Activated CD8-positive, alpha-beta T cell treated with anti-CD3 and anti-CD28 coated beads for 36 hours (primary cell): ENCODE measurements around the gene MYO1A. TPM values are rescaled to one million over a fixed set of nuclear protein-coding genes. Genes with fewer than 3 reads are reported as not detected.

ENCODE experiments used
- ATAC-seq: fragments of 200-7000 bp; cut with Tn5 transposase; one replicate; pipeline ENCODE4 v1.10.0; 2021; ENCODE audit warnings: mild to moderate bottlenecking, moderate library complexity
- CTCF ChIA-PET: fragments of 350-600 bp; sonication (Branson Sonifier 250); formaldehyde crosslinking; loops from one replicate; lab custom pipeline; 2021; ENCODE audit warnings: antibody characterized with exemption; lab: Charles Lee
- POLR2A ChIA-PET: fragments of 350-600 bp; sonication (Branson Sonifier 250); formaldehyde crosslinking; loops from one replicate; lab custom pipeline; 2021; ENCODE audit warnings: antibody characterized with exemption; lab: Charles Lee
- DNase-seq: peaks from one replicate; pipeline ENCODE4 v3.0.0-alpha.2; 2020
- H3K27ac Mint-ChIP-seq: one replicate; pipeline ENCODE4 v1.8.0; 2021; ENCODE audit warnings: mild to moderate bottlenecking, mixed read lengths
- H3K27me3 Mint-ChIP-seq: one replicate; pipeline ENCODE4 v1.8.0; 2021; ENCODE audit warnings: mixed read lengths
- H3K36me3 Mint-ChIP-seq: one replicate; pipeline ENCODE4 v1.8.0; 2021; ENCODE audit warnings: low read depth, mixed read lengths
- H3K4me1 Mint-ChIP-seq: one replicate; pipeline ENCODE4 v1.8.0; 2021; ENCODE audit warnings: low read depth, mixed read lengths
- H3K4me3 Mint-ChIP-seq: one replicate; pipeline ENCODE4 v1.8.0; 2021; ENCODE audit warnings: mild to moderate bottlenecking, moderate library complexity, mixed read lengths
- H3K9me3 Mint-ChIP-seq: one replicate; pipeline ENCODE4 v1.8.0; 2021; ENCODE audit warnings: mixed read lengths
- CTCF ChIP-seq: fragments of 200-600 bp; IDR thresholded peaks from one replicate; pipeline ENCODE4 v1.8.0; 2022; ENCODE audit warnings: antibody characterized with exemption, mild to moderate bottlenecking
- intact Hi-C: fragments of 100-400 bp; cut with micrococcal nuclease; formaldehyde crosslinking; loops from one replicate; pipeline ENCODE4 v1.10.0; 2022
- total RNA-seq, 2 experiments: library from RNA; stranded (reverse); gene quantifications; one replicate each; pipeline ENCODE4 v1.2.3, GENCODE V29; 2021

The MYO1A gene
- total RNA-seq, 2 experiments from 2014 or later, result 2.1 to 2.6 TPM

- peaks cover 41% of the 10 kb centered on the region for H3K4me1 Mint-ChIP-seq
- TF ChIP-seq CTCF, result no peak
- H3K27me3 Mint-ChIP-seq, result no peaks in the 10 kb centered on the region
- no peak overlapping the region for H3K27ac Mint-ChIP-seq
- no peaks in the 10 kb centered on the region for H3K9me3 Mint-ChIP-seq
- ChIA-PET CTCF (interaction anchor here (1.0 to 5.7 kb wide), 9 partner anchors 10 to 132 kb away, joined by 3 to 66 read pairs (median 5); no protein-coding TSS in a partner anchor), POLR2A (interaction anchor here (0.9 to 1.8 kb wide), 6 partner anchors 14 to 47 kb away, joined by 3 to 5 read pairs (median 4); no protein-coding TSS in a partner anchor)
- DNase-seq (no peak), ATAC-seq (no peak)
- H3K36me3 Mint-ChIP-seq, result peaks cover 25% of the 10 kb centered on the region
- H3K4me3 Mint-ChIP-seq, result no peak overlapping the region
- intact Hi-C loops, result no loop called here
Observed at GRCh38 chr12:57051011-57051410, 1.1 kb upstream of the MYO1A start.

DNA sequence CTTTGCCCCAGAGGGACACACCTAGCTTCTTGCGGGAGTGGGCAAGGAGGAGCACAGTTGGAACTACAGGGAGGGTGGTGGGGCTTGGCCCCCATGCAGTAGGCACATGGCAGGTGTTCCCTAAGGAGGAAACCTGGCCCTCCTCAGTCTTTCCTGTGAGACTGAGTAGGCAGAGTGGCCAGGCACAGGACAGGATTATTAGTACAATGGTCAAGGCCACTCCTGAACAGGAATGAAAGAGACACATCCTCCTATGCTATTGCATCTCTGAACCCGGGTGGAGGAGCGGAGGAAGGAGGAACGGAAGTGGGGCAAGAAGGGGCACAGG lies 846 bp downstream of the MYO1A start:
- POLR2A ChIA-PET, result interaction anchor here (1.4 to 3.5 kb wide), 9 partner anchors 11 to 63 kb away, joined by 3 to 21 read pairs (median 5); partner anchors contain the start of gene STAT6
- intact Hi-C loops, result no loop called here

DNA sequence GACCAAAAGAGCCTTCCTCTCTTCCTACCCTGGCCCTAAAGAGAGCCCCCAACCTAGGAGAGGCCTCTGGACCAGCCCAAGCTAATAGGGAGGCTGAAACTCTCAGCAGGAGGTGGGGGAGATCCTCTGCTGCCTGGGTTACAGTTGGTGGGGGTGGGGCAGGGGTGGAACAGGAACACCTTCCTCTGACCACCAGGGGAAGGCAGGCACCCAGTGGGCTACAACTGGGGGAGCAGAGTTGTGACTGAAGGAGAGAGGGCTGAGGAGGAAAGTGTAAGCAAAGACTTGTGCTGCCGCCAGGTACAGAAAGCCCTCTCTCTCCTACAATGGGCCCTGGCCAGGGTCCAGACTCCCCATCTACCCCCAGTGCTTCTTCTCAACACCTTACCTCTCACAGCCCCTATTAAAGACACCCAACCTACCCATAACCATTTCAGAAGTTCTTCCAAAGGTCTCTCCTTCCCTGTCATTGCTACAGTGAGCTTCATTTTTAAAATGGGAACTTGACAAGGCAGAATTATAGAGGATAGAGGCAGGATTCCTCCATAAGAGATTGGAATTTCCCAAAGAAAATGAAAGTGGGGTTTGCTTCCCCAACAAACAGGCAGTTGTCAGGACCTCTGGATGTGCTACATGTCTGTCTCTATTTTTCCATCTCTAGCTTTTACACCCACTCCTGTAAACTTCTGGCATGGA lies 1.4 kb downstream of the MYO1A start:
- peaks cover 40% of the 10 kb centered on the region for H3K4me1 Mint-ChIP-seq
- POLR2A ChIA-PET, result interaction anchor here (0.6 to 3.5 kb wide), 13 partner anchors 8 to 64 kb away, joined by 3 to 21 read pairs (median 4); partner anchors contain the start of gene STAT6
- DNase-seq (no peak), ATAC-seq (no peak)
- no peaks in the 10 kb centered on the region for H3K27me3 Mint-ChIP-seq
- no peak for TF ChIP-seq CTCF
- H3K4me3 Mint-ChIP-seq, result no peak overlapping the region
- peaks cover 9% of the 10 kb centered on the region for H3K36me3 Mint-ChIP-seq
- H3K27ac Mint-ChIP-seq, result peak overlapping the region; percentile 72
- H3K9me3 Mint-ChIP-seq, result no peaks in the 10 kb centered on the region
- CTCF ChIA-PET, result interaction anchor here (1.3 to 5.7 kb wide), 11 partner anchors 13 to 128 kb away, joined by 3 to 66 read pairs (median 7); partner anchors contain the start of gene ZBTB39
- intact Hi-C loops, result no loop called here

More for the DNA sequence above, 846 bp downstream of the MYO1A start:
- Mint-ChIP-seq H3K27me3 (no peaks in the 10 kb centered on the region), H3K36me3 (peaks cover 14% of the 10 kb centered on the region), H3K9me3 (no peaks in the 10 kb centered on the region), H3K4me3 (no peak overlapping the region), H3K27ac (no peak overlapping the region), H3K4me1 (peaks cover 40% of the 10 kb centered on the region)
- no peak for ATAC-seq
- DNase-seq, result no peak
- CTCF ChIA-PET, result interaction anchor here (1.3 to 5.7 kb wide), 7 partner anchors 12 to 127 kb away, joined by 4 to 66 read pairs (median 10); no protein-coding TSS in a partner anchor
- TF ChIP-seq CTCF, result no peak

DNA sequence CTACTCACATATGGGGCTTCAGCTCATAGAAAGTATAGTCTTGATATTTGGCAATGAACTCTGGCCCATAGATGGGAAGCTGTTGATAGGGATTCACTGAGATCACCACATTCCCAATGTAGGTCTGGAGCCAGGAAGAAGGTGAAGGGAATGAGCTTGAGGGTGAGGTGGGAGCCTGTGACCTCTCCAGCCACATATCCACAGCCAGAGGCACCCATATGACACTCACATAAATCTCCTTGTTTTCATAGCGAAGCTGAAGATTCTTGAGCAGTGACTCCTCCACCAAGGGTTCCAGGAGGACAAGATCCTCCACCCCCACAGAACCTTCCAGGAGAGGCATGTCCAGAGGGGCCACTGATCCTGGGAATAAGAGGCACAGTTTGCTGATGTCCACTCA lies 1.9 kb downstream of the MYO1A start:
- CTCF ChIA-PET, result interaction anchor here (1.1 to 5.7 kb wide), 13 partner anchors 10 to 128 kb away, joined by 3 to 66 read pairs (median 7); partner anchors contain the start of gene ZBTB39
- no peak for ATAC-seq
- no peaks in the 10 kb centered on the region for H3K9me3 Mint-ChIP-seq
- peaks cover 3% of the 10 kb centered on the region for H3K36me3 Mint-ChIP-seq
- no peak overlapping the region for H3K4me3 Mint-ChIP-seq
- intact Hi-C loops, result no loop called here
- POLR2A ChIA-PET, result interaction anchor here (0.6 to 3.5 kb wide), 10 partner anchors 9 to 64 kb away, joined by 3 to 21 read pairs (median 4); partner anchors contain the start of gene STAT6
- H3K27me3 Mint-ChIP-seq, result no peaks in the 10 kb centered on the region
- no peak for TF ChIP-seq CTCF
- DNase-seq, result no peak
- H3K27ac Mint-ChIP-seq, result peak overlapping the region; percentile 86
- H3K4me1 Mint-ChIP-seq, result peaks cover 40% of the 10 kb centered on the region
